Thymus (tissue), 11 donors: Measurements from ENCODE around the gene ELMO2. TPM values are rescaled to one million over a fixed set of nuclear protein-coding genes. Genes with fewer than 3 reads are reported as not detected.

Experiments
- DNase-seq, 9 donors: peaks; one replicate each; pipeline ENCODE4 v3.0.0-alpha.2; 2013; ENCODE audit warnings: low spot score in 9 of 9, low read depth in 6 of 9, missing footprints in 1 of 9
- H3K27ac ChIP-seq, 2 donors: one replicate each; pipeline ENCODE4 v1.5.1; 2013; ENCODE audit warnings: control low read depth in 1 of 2, low read depth in 1 of 2, low read length in 1 of 2, mild to moderate bottlenecking in 1 of 2, moderate library complexity in 1 of 2
- H3K27me3 ChIP-seq, 2 donors: one replicate each; pipeline ENCODE4 v1.5.1; 2013; ENCODE audit warnings: low read length in 1 of 2; ENCODE audit not compliant: control insufficient read depth in 2 of 2, insufficient read depth in 1 of 2
- H3K36me3 ChIP-seq, 2 donors: one replicate each; pipeline ENCODE4 v1.5.1; 2013; ENCODE audit warnings: low read length in 1 of 2, mild to moderate bottlenecking in 1 of 2, moderate library complexity in 1 of 2; ENCODE audit not compliant: control insufficient read depth in 2 of 2, insufficient read depth in 2 of 2
- H3K4me1 ChIP-seq, 2 donors: one replicate each; pipeline ENCODE4 v1.5.1; 2013; ENCODE audit warnings: low read length in 2 of 2; ENCODE audit not compliant: control insufficient read depth in 2 of 2, insufficient read depth in 2 of 2
- H3K4me3 ChIP-seq, 2 donors: one replicate each; pipeline ENCODE4 v1.5.1; 2013; ENCODE audit warnings: low read length in 2 of 2, control low read depth in 1 of 2, mild to moderate bottlenecking in 1 of 2
- H3K9me3 ChIP-seq, 2 donors: one replicate each; pipeline ENCODE4 v1.5.1; 2013; ENCODE audit warnings: low read length in 1 of 2, mild to moderate bottlenecking in 1 of 2; ENCODE audit not compliant: control insufficient read depth in 2 of 2, insufficient read depth in 1 of 2
- WGBS: extraction: QIAGEN DNeasy Blood & Tissue Kit; methylation state at CpG from one replicate; pipeline ENCODE4 v1.1.7; 2013; 5-methylcytosine and 5-hydroxymethylcytosine counted together
- polyA plus RNA-seq: library from polyadenylated mRNA; stranded (reverse); fragments of 200-250 nt; gene quantifications from one replicate; pipeline ENCODE4 v1.2.3, GENCODE V29; 2013
- total RNA-seq: library from RNA; stranded (reverse); fragments of 120-200 nt; gene quantifications from one replicate; pipeline ENCODE4 v1.2.4, GENCODE V29; 2013
- donor health status: healthy.

The ELMO2 gene
- total and polyA plus RNA-seq, 2 donors, result 23.3 to 32.9 TPM

- no peak for DNase-seq
- peaks cover 0 to 1% of the 10 kb centered on the region in 2 donors for H3K9me3 ChIP-seq
- H3K36me3 ChIP-seq, result no peaks in the 10 kb centered on the region
- H3K27ac ChIP-seq, result no peak overlapping the region
- WGBS, result 83% methylated on average over 8 of the region's 8 CpGs
- peaks cover 0 to 68% of the 10 kb centered on the region in 2 donors for H3K27me3 ChIP-seq
- H3K4me3 ChIP-seq, result no peak overlapping the region
- H3K4me1 ChIP-seq, result no peaks in the 10 kb centered on the region
These were observed 73.0 kb downstream of the ELMO2 start for GRCh38 chr20:46333161-46333991.

- H3K27ac ChIP-seq, result no peak overlapping the region
- H3K9me3 ChIP-seq, result peaks cover 0 to 1% of the 10 kb centered on the region in 2 donors
- peaks cover 0 to 65% of the 10 kb centered on the region in 2 donors for H3K27me3 ChIP-seq
- WGBS, result 86% methylated on average over 12 of the region's 12 CpGs
- H3K36me3 ChIP-seq, result no peaks in the 10 kb centered on the region
- no peak overlapping the region for H3K4me3 ChIP-seq
- no peak for DNase-seq
- no peaks in the 10 kb centered on the region for H3K4me1 ChIP-seq
These were observed 73.8 kb downstream of the ELMO2 start for GRCh38 chr20:46332373-46333160.

- H3K27me3 ChIP-seq, result peaks cover 0 to 64% of the 10 kb centered on the region in 2 donors
- 90% methylated on average over 13 of the region's 13 CpGs for WGBS
- H3K9me3 ChIP-seq, result peaks cover 0 to 1% of the 10 kb centered on the region in 2 donors
These were observed 74.6 kb downstream of the ELMO2 start for GRCh38 chr20:46331611-46332361.

GRCh38 chr20:46330831-46331371 is 75.5 kb downstream of the ELMO2 start:
- Histone ChIP-seq H3K27ac (no peak overlapping the region), H3K9me3 (peaks cover 0 to 1% of the 10 kb centered on the region in 2 donors), H3K4me1 (no peaks in the 10 kb centered on the region), H3K36me3 (no peaks in the 10 kb centered on the region), H3K4me3 (no peak overlapping the region), H3K27me3 (peaks cover 0 to 67% of the 10 kb centered on the region in 2 donors)
- no peak for DNase-seq
- WGBS, result 93% methylated on average over 13 of the region's 13 CpGs

More at GRCh38 chr20:46331611-46332361, 74.6 kb downstream of the ELMO2 start:
- no peak for DNase-seq
- no peak overlapping the region for H3K4me3 ChIP-seq
- no peaks in the 10 kb centered on the region for H3K36me3 ChIP-seq
- no peaks in the 10 kb centered on the region for H3K4me1 ChIP-seq
- H3K27ac ChIP-seq, result no peak overlapping the region

- Histone ChIP-seq H3K4me3 (no peak overlapping the region), H3K27me3 (peaks cover 0 to 67% of the 10 kb centered on the region in 2 donors), H3K27ac (no peak overlapping the region), H3K36me3 (no peaks in the 10 kb centered on the region), H3K9me3 (peaks cover 0 to 1% of the 10 kb centered on the region in 2 donors), H3K4me1 (no peaks in the 10 kb centered on the region)
- DNase-seq, result no peak
- WGBS, result 54% methylated on average over 13 of the region's 13 CpGs
These were observed 76.2 kb downstream of the ELMO2 start for GRCh38 chr20:46330072-46330763.

- Histone ChIP-seq H3K4me1 (no peaks in the 10 kb centered on the region), H3K27me3 (peaks cover 0 to 57% of the 10 kb centered on the region in 2 donors), H3K27ac (no peak overlapping the region), H3K9me3 (peaks cover 0 to 1% of the 10 kb centered on the region in 2 donors), H3K36me3 (no peaks in the 10 kb centered on the region), H3K4me3 (no peak overlapping the region)
- no peak for DNase-seq
- WGBS, result 89% methylated on average over 16 of the region's 16 CpGs
These were observed 78.1 kb downstream of the ELMO2 start for GRCh38 chr20:46328200-46328882.

GRCh38 chr20:46327557-46327956 is 78.9 kb downstream of the ELMO2 start:
- no peak overlapping the region for H3K4me3 ChIP-seq
- WGBS, result 97% methylated on average over 6 of the region's 6 CpGs
- DNase-seq, result no peak
- H3K9me3 ChIP-seq, result peaks cover 0 to 1% of the 10 kb centered on the region in 2 donors
- no peak overlapping the region for H3K27ac ChIP-seq
- no peaks in the 10 kb centered on the region for H3K36me3 ChIP-seq
- peaks cover 0 to 49% of the 10 kb centered on the region in 2 donors for H3K27me3 ChIP-seq
- no peaks in the 10 kb centered on the region for H3K4me1 ChIP-seq

GRCh38 chr20:46325789-46326188 is 80.6 kb downstream of the ELMO2 start:
- H3K36me3 ChIP-seq, result no peaks in the 10 kb centered on the region
- no peaks in the 10 kb centered on the region for H3K4me1 ChIP-seq
- WGBS, result 83% methylated on average over 1 of the region's 1 CpG
- H3K9me3 ChIP-seq, result no peaks in the 10 kb centered on the region
- no peak for DNase-seq
- H3K4me3 ChIP-seq, result no peak overlapping the region
- H3K27me3 ChIP-seq, result peaks cover 0 to 44% of the 10 kb centered on the region in 2 donors
- no peak overlapping the region for H3K27ac ChIP-seq
